HepG2 (cell line): Measurements from ENCODE around the gene CALHM5. TPM values are rescaled to one million over a fixed set of nuclear protein-coding genes. Genes with fewer than 3 reads are reported as not detected.

Experiments used
- AGO1 ChIP-seq: fragments of 200-400 bp; formaldehyde crosslinking; IDR thresholded peaks from 2 replicates; pipeline ENCODE4 v1.6.1; 2017; ENCODE audit warnings: mild to moderate bottlenecking, low read depth, low read length, moderate library complexity; ENCODE audit not compliant: poor library complexity, severe bottlenecking
- CREM ChIP-seq, 2 experiments: sonication (generic) in 1 of 2; formaldehyde crosslinking in 1 of 2; IDR thresholded peaks; 2 replicates each; pipeline versions ENCODE4 v1.4.0 to v1.6.1; 2016 to 2020; ENCODE audit warnings: antibody characterized with exemption in 1 of 2, mild to moderate bottlenecking in 1 of 2, missing genetic modification reagents in 1 of 2
- ERF ChIP-seq: IDR thresholded peaks from 2 replicates; pipeline ENCODE4 v1.6.1; 2018; ENCODE audit warnings: missing biosample characterization, missing genetic modification reagents
- GATA4 ChIP-seq: sonication (generic); IDR thresholded peaks from 2 replicates; pipeline ENCODE4 v1.6.1; 2016; ENCODE audit warnings: antibody characterized with exemption, low read depth, borderline replicate concordance
- HMGA1 ChIP-seq: sonication (generic); formaldehyde crosslinking; conservative IDR thresholded peaks from 2 replicates; pipeline ENCODE4 v1.4.0; 2020; ENCODE audit warnings: missing genetic modification reagents
- HNRNPH1 ChIP-seq: fragments of 200-400 bp; formaldehyde crosslinking; optimal IDR thresholded peaks from 2 replicates; pipeline ENCODE3; 2017; ENCODE audit warnings: mild to moderate bottlenecking, low read depth, low read length
- HNRNPK ChIP-seq: fragments of 200-400 bp; formaldehyde crosslinking; IDR thresholded peaks from 2 replicates; pipeline ENCODE4 v1.6.1; 2018; ENCODE audit warnings: low read length, low read depth, moderate library complexity, mild to moderate bottlenecking; ENCODE audit not compliant: poor library complexity, severe bottlenecking
- KDM6A ChIP-seq: IDR thresholded peaks from 2 replicates; pipeline ENCODE4 v1.6.1; 2016; ENCODE audit warnings: low read depth
- LCORL ChIP-seq, 2 experiments: fragments of 450-650 bp in 1 of 2; sonication (generic) in 1 of 2; formaldehyde crosslinking in 1 of 2; IDR thresholded peaks; 2 replicates each; pipeline versions ENCODE4 v1.5.0 to v1.6.1; 2017 to 2020; ENCODE audit warnings: antibody characterized with exemption in 1 of 2, missing genetic modification reagents in 1 of 2
- MIER3 ChIP-seq: IDR thresholded peaks from 2 replicates; pipeline ENCODE4 v1.6.1; 2016; ENCODE audit warnings: missing compliant biosample characterization, borderline replicate concordance
- MTF1 ChIP-seq: sonication (generic); formaldehyde crosslinking; IDR thresholded peaks from 2 replicates; pipeline ENCODE4 v1.5.0; 2020; ENCODE audit warnings: missing genetic modification reagents
- NFYB ChIP-seq: sonication (generic); formaldehyde crosslinking; IDR thresholded peaks from 2 replicates; pipeline ENCODE4 v1.4.0; 2020; ENCODE audit warnings: missing genetic modification reagents
- NONO ChIP-seq, 2 experiments: fragments of 450-650 bp in 1 of 2; sonication (generic) in 1 of 2; formaldehyde crosslinking in 1 of 2; IDR thresholded peaks in 1 of 2; conservative IDR thresholded peaks in 1 of 2; 2 replicates each; pipeline versions ENCODE4 v1.6.1 to v1.8.0; 2017 to 2022; ENCODE audit warnings: mild to moderate bottlenecking in 1 of 2, missing genetic modification reagents in 1 of 2, moderate library complexity in 1 of 2
- NR2F6 ChIP-seq, 2 experiments: IDR thresholded peaks; 2 replicates each; pipeline ENCODE4 v1.6.1; 2016; ENCODE audit warnings: antibody characterized with exemption in 1 of 2, mild to moderate bottlenecking in 1 of 2
- PITX1 ChIP-seq: sonication (generic); formaldehyde crosslinking; IDR thresholded peaks from 2 replicates; pipeline ENCODE4 v1.5.1; 2020; ENCODE audit warnings: mild to moderate bottlenecking, missing genetic modification reagents
- POGZ ChIP-seq: sonication (generic); formaldehyde crosslinking; IDR thresholded peaks from 2 replicates; pipeline ENCODE4 v1.4.0; 2020; ENCODE audit warnings: mild to moderate bottlenecking, missing genetic modification reagents
- RAD51 ChIP-seq: fragments of 450-650 bp; IDR thresholded peaks from 2 replicates; pipeline ENCODE4 v1.6.1; 2016; ENCODE audit warnings: borderline replicate concordance
- SAP130 ChIP-seq: IDR thresholded peaks from 2 replicates; pipeline ENCODE4 v1.6.1; 2016; ENCODE audit warnings: low read depth
- SOX6 ChIP-seq, 2 experiments: fragments of 450-650 bp in 1 of 2; sonication (generic) in 1 of 2; formaldehyde crosslinking in 1 of 2; IDR thresholded peaks; 2 replicates each; pipeline versions ENCODE4 v1.4.0 to v1.6.1; 2017 to 2020; ENCODE audit warnings: antibody characterized with exemption in 1 of 2, mild to moderate bottlenecking in 1 of 2, missing genetic modification reagents in 1 of 2
- TBX2 ChIP-seq: sonication (generic); formaldehyde crosslinking; IDR thresholded peaks from 2 replicates; pipeline ENCODE4 v1.5.0; 2020; ENCODE audit warnings: missing genetic modification reagents, mild to moderate bottlenecking, borderline replicate concordance
- ZNF503 ChIP-seq: sonication (generic); formaldehyde crosslinking; IDR thresholded peaks from 2 replicates; pipeline ENCODE4 v1.4.0; 2020; ENCODE audit warnings: missing genetic modification reagents
- ZNF704 ChIP-seq: sonication (generic); formaldehyde crosslinking; IDR thresholded peaks from 2 replicates; pipeline ENCODE4 v1.8.1; 2023; ENCODE audit warnings: mild to moderate bottlenecking, inconsistent platforms, moderate library complexity, missing genetic modification reagents, borderline replicate concordance
- ZNF710 ChIP-seq: sonication (generic); formaldehyde crosslinking; IDR thresholded peaks from 2 replicates; pipeline ENCODE4 v1.5.0; 2020; ENCODE audit warnings: mild to moderate bottlenecking, missing genetic modification reagents, borderline replicate concordance
- ZSCAN25 ChIP-seq: sonication (generic); formaldehyde crosslinking; IDR thresholded peaks from 2 replicates; pipeline ENCODE4 v1.8.0; 2022; ENCODE audit warnings: mild to moderate bottlenecking, missing genetic modification reagents
- polyA plus RNA-seq, 8 experiments: library from polyadenylated mRNA; depleted of rRNA in 3 of 8; stranded (reverse) in 7 of 8; unstranded in 1 of 8; fragments of >200 nt; fragmentation: Illumina TruSeq in 4 of 8; extraction: Trizol in 4 of 8; gene quantifications; 2 replicates each; pipeline versions ENCODE4 v1.2.1 to v1.2.3, GENCODE V29; 2011 to 2016; ENCODE audit warnings: low read depth in 4 of 8, missing spikeins in 1 of 8, mixed read lengths in 1 of 8; ENCODE audit not compliant: insufficient read depth in 1 of 8
- total RNA-seq, 5 experiments: library from RNA; depleted of rRNA; stranded (reverse); fragments of >200 nt; fragmentation: Illumina TruSeq; extraction: Trizol; gene quantifications; 2 replicates each; pipeline ENCODE4 v1.2.3, GENCODE V29; 2016; ENCODE audit warnings: low read depth in 1 of 5

CALHM5 gene
- total and polyA plus RNA-seq, 2 of the 13 experiments (the other 11 are each of a cell fraction or from before 2014, with no cell fraction given), result not detected

GRCh38 chr6:116550796-116551195, 39.4 kb downstream of the CALHM5 start (continued):
- TF ChIP-seq ZNF704 (CRISPR knock-in tag) (no peak), AGO1 (no peak), GATA4 (peak; percentile 50; the same call in 1 of the 2 replicates), TBX2 (CRISPR knock-in tag) (peak; percentile 75), HNRNPH1 (no peak), MIER3 (peak; percentile 54; the same call in 1 of the 2 replicates), NFYB (CRISPR knock-in tag) (peak; percentile 56), KDM6A (CRISPR knock-in tag) (0 out of 2 replicates have a peak, but pooled peaks have one; percentile 47), SAP130 (peak; percentile 55; the same call in 1 of the 2 replicates), ZSCAN25 (CRISPR knock-in tag) (no peak), LCORL (IDR thresholded peaks at IDR 0.05) (no peak), LCORL (CRISPR knock-in tag; IDR thresholded peaks at IDR 0.05) (no peak), NR2F6 (IDR thresholded peaks at IDR 0.05) (peak; percentile 71), NR2F6 (CRISPR knock-in tag; IDR thresholded peaks at IDR 0.05) (peak; percentile 76), ERF (CRISPR knock-in tag) (peak; percentile 55; the same call in 1 of the 2 replicates), HNRNPK (no peak), CREM (IDR thresholded peaks at IDR 0.05) (peak; percentile 24; the same call in 1 of the 2 replicates), CREM (CRISPR knock-in tag; IDR thresholded peaks at IDR 0.05) (no peak), ZNF503 (CRISPR knock-in tag) (0 out of 2 replicates have a peak, but pooled peaks have one; percentile 34), MTF1 (no peak), POGZ (CRISPR knock-in tag) (peak; percentile 90), HMGA1 (no peak), ZNF710 (CRISPR knock-in tag) (no peak), SOX6 (IDR thresholded peaks at IDR 0.05) (no peak), SOX6 (CRISPR knock-in tag; IDR thresholded peaks at IDR 0.05) (peak; percentile 81), PITX1 (CRISPR knock-in tag) (peak; percentile 78; the same call in 1 of the 2 replicates), NONO (IDR thresholded peaks at IDR 0.05) (no peak), NONO (CRISPR knock-in tag; conservative IDR thresholded peaks at IDR 0.05) (peak; percentile 51), RAD51 (no peak)
